Mammary epithelial cell (primary cell): ENCODE results near the gene PKD1L1.

Experiments
- CTCF ChIP-seq, 2 donors: IDR thresholded peaks in 1 of 2; conservative IDR thresholded peaks in 1 of 2; 2 replicates each; pipeline ENCODE4 v1.5.1; 2011 to 2012; ENCODE audit warnings: inconsistent platforms in 2 of 2, low read length in 2 of 2, mild to moderate bottlenecking in 2 of 2, control low read depth in 1 of 2, low read depth in 1 of 2; ENCODE audit not compliant: insufficient read depth in 1 of 2; ENCODE audit errors: extremely low read depth in 1 of 2
- EZH2 ChIP-seq: IDR thresholded peaks from 2 replicates; pipeline ENCODE4 v1.6.1; 2012; ENCODE audit warnings: low read length, inconsistent platforms, borderline replicate concordance

- TF ChIP-seq CTCF (conservative IDR thresholded peaks at IDR 0.05 in 1 of 2, IDR thresholded peaks at IDR 0.05 in 1 of 2; ENCODE audit: extremely low read depth in 1 of 2, insufficient read depth in 1 of 2, low read depth in 1 of 2, low read length in 2 of 2), result no peak
- no peak for TF ChIP-seq EZH2
Measured at GRCh38 chr7:47967708-47968107, 19.4 kb upstream of the PKD1L1 start.
